Measurements from ENCODE around the gene SEL1L2.

The SEL1L2 gene

DNA sequence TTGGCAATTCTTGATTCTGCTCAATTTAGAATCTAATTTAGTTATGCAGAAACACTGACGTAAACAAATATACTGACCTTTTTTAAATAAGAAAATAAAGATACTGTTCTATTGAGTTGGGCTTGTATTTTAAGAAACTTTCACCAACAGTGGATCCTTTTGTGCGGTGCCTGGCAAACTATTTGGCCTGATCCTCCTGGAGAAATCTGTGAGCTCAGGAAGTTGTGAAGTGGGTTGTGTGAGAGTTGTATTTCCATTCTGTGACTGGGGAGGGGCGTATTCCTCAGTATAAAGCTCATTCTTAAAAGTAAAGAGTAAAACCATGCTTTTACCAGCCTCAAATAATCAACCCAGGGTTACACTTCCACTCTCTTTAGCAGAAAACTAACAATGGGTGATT, 85.6 kb downstream of the SEL1L2 start:
- TF ChIP-seq, protein P1, sequence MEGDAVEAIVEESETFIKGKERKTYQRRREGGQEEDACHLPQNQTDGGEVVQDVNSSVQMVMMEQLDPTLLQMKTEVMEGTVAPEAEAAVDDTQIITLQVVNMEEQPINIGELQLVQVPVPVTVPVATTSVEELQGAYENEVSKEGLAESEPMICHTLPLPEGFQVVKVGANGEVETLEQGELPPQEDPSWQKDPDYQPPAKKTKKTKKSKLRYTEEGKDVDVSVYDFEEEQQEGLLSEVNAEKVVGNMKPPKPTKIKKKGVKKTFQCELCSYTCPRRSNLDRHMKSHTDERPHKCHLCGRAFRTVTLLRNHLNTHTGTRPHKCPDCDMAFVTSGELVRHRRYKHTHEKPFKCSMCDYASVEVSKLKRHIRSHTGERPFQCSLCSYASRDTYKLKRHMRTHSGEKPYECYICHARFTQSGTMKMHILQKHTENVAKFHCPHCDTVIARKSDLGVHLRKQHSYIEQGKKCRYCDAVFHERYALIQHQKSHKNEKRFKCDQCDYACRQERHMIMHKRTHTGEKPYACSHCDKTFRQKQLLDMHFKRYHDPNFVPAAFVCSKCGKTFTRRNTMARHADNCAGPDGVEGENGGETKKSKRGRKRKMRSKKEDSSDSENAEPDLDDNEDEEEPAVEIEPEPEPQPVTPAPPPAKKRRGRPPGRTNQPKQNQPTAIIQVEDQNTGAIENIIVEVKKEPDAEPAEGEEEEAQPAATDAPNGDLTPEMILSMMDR (conservative IDR thresholded peaks at IDR 0.05; ENCODE audit: low read length), result no peak
- no peak for TF ChIP-seq EZH2phosphoT487 (IDR thresholded peaks at IDR 0.05; ENCODE audit: borderline replicate concordance)
- no peak overlapping the region for H3K4me2 ChIP-seq (ENCODE audit: low read depth, low read length, poor library complexity, severe bottlenecking)
- H3K36me3 ChIP-seq (ENCODE audit: insufficient read depth, low read length), result no peaks in the 10 kb centered on the region
- H4K20me1 ChIP-seq (ENCODE audit: insufficient read depth, low read length, poor library complexity, severe bottlenecking), result no peaks in the 10 kb centered on the region
- H3K9me2 ChIP-seq (replicated peaks; ENCODE audit: low read depth, low read length), result no peaks in the 10 kb centered on the region
- H3K27me3 ChIP-seq (ENCODE audit: insufficient read depth, low read length, poor library complexity, severe bottlenecking), result no peaks in the 10 kb centered on the region
- no peaks in the 10 kb centered on the region for H3K4me1 ChIP-seq (ENCODE audit: insufficient read depth, low read length, poor library complexity, severe bottlenecking)
- H3K9me3 ChIP-seq (ENCODE audit: insufficient read depth, low read depth, low read length), result no peaks in the 10 kb centered on the region
- no peak overlapping the region for H2AFZ ChIP-seq (ENCODE audit: low read length)
- no peaks in the 10 kb centered on the region for H3K79me2 ChIP-seq (ENCODE audit: insufficient read depth, low read length)
- no peaks in the 10 kb centered on the region for H3F3A ChIP-seq (ENCODE audit: low read depth)
- H3K9ac ChIP-seq (ENCODE audit: low read depth, low read length, poor library complexity, severe bottlenecking), result no peak overlapping the region
- no peak overlapping the region for H3K4me3 ChIP-seq (ENCODE audit: low read length, poor library complexity, severe bottlenecking)

DNA sequence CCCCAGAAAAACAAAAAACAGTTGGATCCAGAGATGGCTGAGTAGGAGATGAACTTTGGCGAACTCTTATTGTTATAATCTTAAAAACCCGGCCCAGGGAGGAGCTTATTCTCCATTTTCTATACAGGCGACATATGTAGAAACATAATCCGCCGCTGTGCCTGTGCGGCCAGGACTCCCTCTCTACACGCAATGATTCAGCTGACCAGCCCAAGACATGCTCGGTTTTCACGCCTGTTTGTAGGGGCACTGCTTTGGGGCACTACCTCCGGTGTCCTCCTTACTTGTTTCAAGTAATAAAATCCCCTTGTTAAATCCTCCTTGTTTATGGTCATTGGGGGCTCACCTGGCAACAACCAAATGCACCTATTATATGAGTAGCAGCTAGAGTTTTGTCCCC, 89.9 kb downstream of the SEL1L2 start:
- no peak for TF ChIP-seq EZH2phosphoT487 (IDR thresholded peaks at IDR 0.05; ENCODE audit: borderline replicate concordance)
- TF ChIP-seq, protein P1 (conservative IDR thresholded peaks at IDR 0.05; ENCODE audit: low read length), result no peak
- H3K9ac ChIP-seq (ENCODE audit: low read depth, low read length, poor library complexity, severe bottlenecking), result no peak overlapping the region

DNA sequence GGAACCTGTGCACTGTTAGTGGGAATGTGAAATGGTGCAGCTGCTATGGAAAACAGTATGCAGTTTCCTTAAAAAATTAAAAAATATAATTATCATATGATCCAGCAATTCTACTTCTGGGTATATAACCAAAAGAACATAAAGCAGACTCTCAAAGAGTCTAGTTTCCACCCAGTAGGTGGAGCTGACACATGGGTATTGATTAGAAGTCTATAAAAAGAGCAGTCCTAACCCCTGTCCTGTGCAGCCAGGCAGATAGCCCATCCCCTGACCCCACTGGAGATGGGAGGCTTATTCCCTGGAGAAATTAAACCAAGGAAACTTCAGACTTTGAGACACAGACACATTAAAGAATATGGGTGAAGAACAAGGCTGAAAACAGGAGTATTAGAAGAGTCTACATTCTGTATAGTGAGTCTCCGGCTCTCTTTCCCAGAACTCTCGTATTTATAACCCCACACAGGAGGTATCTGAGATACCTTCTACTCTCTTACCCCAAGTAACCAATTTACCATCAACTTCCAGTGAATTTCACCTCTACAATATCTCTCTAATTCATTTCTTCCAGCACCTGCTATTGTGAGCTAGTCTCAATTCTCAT, 92.3 kb downstream of the SEL1L2 start:
- TF ChIP-seq EZH2phosphoT487 (IDR thresholded peaks at IDR 0.05; ENCODE audit: borderline replicate concordance), result no peak
- TF ChIP-seq, protein P1 (conservative IDR thresholded peaks at IDR 0.05; ENCODE audit: low read length), result peak; percentile 28
- Histone ChIP-seq H3K36me3 (ENCODE audit: insufficient read depth, low read length) (no peaks in the 10 kb centered on the region), H3F3A (ENCODE audit: low read depth) (no peaks in the 10 kb centered on the region)

More for the DNA sequence above, 89.9 kb downstream of the SEL1L2 start:
- no peaks in the 10 kb centered on the region for H3K79me2 ChIP-seq (ENCODE audit: insufficient read depth, low read length)
- no peaks in the 10 kb centered on the region for H3K9me3 ChIP-seq (ENCODE audit: insufficient read depth, low read depth, low read length)
- H3K4me3 ChIP-seq (ENCODE audit: low read length, poor library complexity, severe bottlenecking), result no peak overlapping the region
- no peaks in the 10 kb centered on the region for H3K4me1 ChIP-seq (ENCODE audit: insufficient read depth, low read length, poor library complexity, severe bottlenecking)
- H3K9me2 ChIP-seq (replicated peaks; ENCODE audit: low read depth, low read length), result no peaks in the 10 kb centered on the region
- no peaks in the 10 kb centered on the region for H3K36me3 ChIP-seq (ENCODE audit: insufficient read depth, low read length)
- H3K27me3 ChIP-seq (ENCODE audit: insufficient read depth, low read length, poor library complexity, severe bottlenecking), result no peaks in the 10 kb centered on the region
- no peaks in the 10 kb centered on the region for H4K20me1 ChIP-seq (ENCODE audit: insufficient read depth, low read length, poor library complexity, severe bottlenecking)
- no peaks in the 10 kb centered on the region for H3F3A ChIP-seq (ENCODE audit: low read depth)
- no peak overlapping the region for H3K4me2 ChIP-seq (ENCODE audit: low read depth, low read length, poor library complexity, severe bottlenecking)
- H2AFZ ChIP-seq (ENCODE audit: low read length), result no peak overlapping the region

More for the DNA sequence above, 92.3 kb downstream of the SEL1L2 start:
- H3K9ac ChIP-seq (ENCODE audit: low read depth, low read length, poor library complexity, severe bottlenecking), result no peak overlapping the region
- no peaks in the 10 kb centered on the region for H3K4me1 ChIP-seq (ENCODE audit: insufficient read depth, low read length, poor library complexity, severe bottlenecking)
- no peaks in the 10 kb centered on the region for H4K20me1 ChIP-seq (ENCODE audit: insufficient read depth, low read length, poor library complexity, severe bottlenecking)
- H3K27me3 ChIP-seq (ENCODE audit: insufficient read depth, low read length, poor library complexity, severe bottlenecking), result no peaks in the 10 kb centered on the region
- H3K4me3 ChIP-seq (ENCODE audit: low read length, poor library complexity, severe bottlenecking), result no peak overlapping the region
- no peaks in the 10 kb centered on the region for H3K79me2 ChIP-seq (ENCODE audit: insufficient read depth, low read length)
- no peak overlapping the region for H2AFZ ChIP-seq (ENCODE audit: low read length)
- no peaks in the 10 kb centered on the region for H3K9me3 ChIP-seq (ENCODE audit: insufficient read depth, low read depth, low read length)
- H3K9me2 ChIP-seq (replicated peaks; ENCODE audit: low read depth, low read length), result no peaks in the 10 kb centered on the region
- H3K4me2 ChIP-seq (ENCODE audit: low read depth, low read length, poor library complexity, severe bottlenecking), result no peak overlapping the region
